ENCODE results near the gene ANKRD11. TPM values are rescaled to one million over a fixed set of nuclear protein-coding genes. Genes with fewer than 3 reads are reported as not detected.

The ANKRD11 gene
- total RNA-seq = 44.3 and 52.3 TPM in 2 replicates

GRCh38 chr16:89490439-89491237, at the start of gene ANKRD11:
Gene ANKRD11 (minus strand): TSS chr16:89490561. CDS start chr16:89317019, 173,542 bp downstream.

GRCh38 chr16:89507834-89508590, 17.7 kb upstream of the ANKRD11 start, which contains the start of gene SPG7:
Gene SPG7 (plus strand): TSS chr16:89508403. CDS start chr16:89508418, 15 bp downstream.

Other genes starting within 250 kb of the ANKRD11 start
- gene SPG7, start 17.8 kb upstream of the ANKRD11 start, total RNA-seq = 80.6 and 109 TPM in 2 replicates
- 3,018 and 3,893 TPM in 2 replicates for gene RPL13, start 70.1 kb upstream of the ANKRD11 start, total RNA-seq
- 3.6 and 4.0 TPM in 2 replicates for gene CPNE7, start 85.2 kb upstream of the ANKRD11 start, total RNA-seq
- gene DPEP1, start 123.1 kb upstream of the ANKRD11 start, total RNA-seq = 0.14 and 0.65 TPM in 2 replicates
- gene CHMP1A, start 167.1 kb upstream of the ANKRD11 start, total RNA-seq = 72.0 and 82.3 TPM in 2 replicates
- 1.3 and 2.6 TPM in 2 replicates for gene SPATA33, start 167.3 kb upstream of the ANKRD11 start, total RNA-seq
- 25.6 and 29.5 TPM in 2 replicates for gene CDK10, start 196.1 kb upstream of the ANKRD11 start, total RNA-seq
- gene SPATA2L, start 211.1 kb upstream of the ANKRD11 start, total RNA-seq = 6.7 and 6.8 TPM in 2 replicates
- 7.1 TPM in 2 replicates for gene VPS9D1, start 230.3 kb upstream of the ANKRD11 start, total RNA-seq
- gene ZNF276, start 231.0 kb upstream of the ANKRD11 start, total RNA-seq = 8.2 and 12.5 TPM in 2 replicates

Data from smooth muscle cell of bladder (primary cell).